ENCODE data around the gene NMT2.
A peak's percentile ranks its signal among the peaks of the same experiment; 100 is the strongest.

The NMT2 gene

GRCh38 chr10:15197276-15197675, 28.8 kb upstream of the NMT2 start:
- ATAC-seq (ENCODE audit: low read depth) = no peak
- H3K4me3 Mint-ChIP-seq = no peak overlapping the region
- no peaks in the 10 kb centered on the region for H3K9me3 Mint-ChIP-seq
- H3K27ac Mint-ChIP-seq = no peak overlapping the region
- DNase-seq (ENCODE audit: low spot score in 2 of 2) = no peak
- H3K36me3 Mint-ChIP-seq = no peaks in the 10 kb centered on the region
- no peaks in the 10 kb centered on the region for H3K4me1 Mint-ChIP-seq
- peaks cover 5% of the 10 kb centered on the region for H3K27me3 Mint-ChIP-seq

GRCh38 chr10:15196021-15196834, 27.7 kb upstream of the NMT2 start:
- Mint-ChIP-seq H3K27me3 (peaks cover 5% of the 10 kb centered on the region), H3K4me1 (no peaks in the 10 kb centered on the region), H3K9me3 (no peaks in the 10 kb centered on the region), H3K27ac (no peak overlapping the region), H3K4me3 (peak overlapping the region; percentile 64), H3K36me3 (no peaks in the 10 kb centered on the region)
- no peak for DNase-seq (ENCODE audit: low spot score in 2 of 2)
- peak; percentile 67 for ATAC-seq (ENCODE audit: low read depth)

- no peaks in the 10 kb centered on the region for H3K9me3 Mint-ChIP-seq
- H3K36me3 Mint-ChIP-seq = no peaks in the 10 kb centered on the region
- H3K27me3 Mint-ChIP-seq = peaks cover 3% of the 10 kb centered on the region
- DNase-seq (ENCODE audit: low spot score in 2 of 2) (peak in 1 of 2 donors; percentile 23), ATAC-seq (ENCODE audit: low read depth) (peak; percentile 99)
- no peak overlapping the region for H3K27ac Mint-ChIP-seq
- peak overlapping the region; percentile 30 for H3K4me3 Mint-ChIP-seq
- H3K4me1 Mint-ChIP-seq = peaks cover 14% of the 10 kb centered on the region
Observed at GRCh38 chr10:15189133-15189885, 20.8 kb upstream of the NMT2 start.

- peaks cover 14% of the 10 kb centered on the region for H3K4me1 Mint-ChIP-seq
- H3K36me3 Mint-ChIP-seq = no peaks in the 10 kb centered on the region
- peaks cover 3% of the 10 kb centered on the region for H3K27me3 Mint-ChIP-seq
- DNase-seq (ENCODE audit: low spot score in 2 of 2) = no peak
- no peaks in the 10 kb centered on the region for H3K9me3 Mint-ChIP-seq
- H3K4me3 Mint-ChIP-seq = no peak overlapping the region
- H3K27ac Mint-ChIP-seq = no peak overlapping the region
- no peak for ATAC-seq (ENCODE audit: low read depth)
Observed at GRCh38 chr10:15188603-15189002, 20.1 kb upstream of the NMT2 start.

GRCh38 chr10:15183689-15184481, 15.4 kb upstream of the NMT2 start:
- H3K27me3 Mint-ChIP-seq = peaks cover 3% of the 10 kb centered on the region
- DNase-seq (ENCODE audit: low spot score in 2 of 2) (no peak), ATAC-seq (ENCODE audit: low read depth) (no peak)
- peaks cover 5% of the 10 kb centered on the region for H3K4me1 Mint-ChIP-seq
- no peak overlapping the region for H3K27ac Mint-ChIP-seq
- H3K9me3 Mint-ChIP-seq = no peaks in the 10 kb centered on the region
- no peak overlapping the region for H3K4me3 Mint-ChIP-seq
- H3K36me3 Mint-ChIP-seq = no peaks in the 10 kb centered on the region

- H3K27ac Mint-ChIP-seq = no peak overlapping the region
- no peaks in the 10 kb centered on the region for H3K9me3 Mint-ChIP-seq
- DNase-seq (ENCODE audit: low spot score in 2 of 2) (no peak), ATAC-seq (ENCODE audit: low read depth) (no peak)
- H3K4me3 Mint-ChIP-seq = no peak overlapping the region
- H3K36me3 Mint-ChIP-seq = no peaks in the 10 kb centered on the region
- H3K27me3 Mint-ChIP-seq = peaks cover 3% of the 10 kb centered on the region
- peaks cover 5% of the 10 kb centered on the region for H3K4me1 Mint-ChIP-seq
Observed at GRCh38 chr10:15182540-15183207, 14.2 kb upstream of the NMT2 start.

- no peak for DNase-seq (ENCODE audit: low spot score in 2 of 2)
- Mint-ChIP-seq H3K36me3 (no peaks in the 10 kb centered on the region), H3K4me1 (peaks cover 5% of the 10 kb centered on the region), H3K4me3 (no peak overlapping the region), H3K9me3 (no peaks in the 10 kb centered on the region), H3K27ac (no peak overlapping the region), H3K27me3 (peaks cover 1% of the 10 kb centered on the region)
- no peak for ATAC-seq (ENCODE audit: low read depth)
Observed at GRCh38 chr10:15181576-15182156, 13.2 kb upstream of the NMT2 start.

- ATAC-seq (ENCODE audit: low read depth) = no peak
- no peak for DNase-seq (ENCODE audit: low spot score in 2 of 2)
- no peak overlapping the region for H3K27ac Mint-ChIP-seq
- H3K9me3 Mint-ChIP-seq = no peaks in the 10 kb centered on the region
- H3K27me3 Mint-ChIP-seq = peaks cover 1% of the 10 kb centered on the region
- no peaks in the 10 kb centered on the region for H3K36me3 Mint-ChIP-seq
- peaks cover 5% of the 10 kb centered on the region for H3K4me1 Mint-ChIP-seq
- H3K4me3 Mint-ChIP-seq = no peak overlapping the region
Observed at GRCh38 chr10:15180736-15181135, 12.2 kb upstream of the NMT2 start.

GRCh38 chr10:15176269-15176668, 7.8 kb upstream of the NMT2 start:
- ATAC-seq (ENCODE audit: low read depth) (no peak), DNase-seq (ENCODE audit: low spot score in 2 of 2) (no peak)
- Mint-ChIP-seq H3K4me1 (no peaks in the 10 kb centered on the region), H3K27ac (no peak overlapping the region), H3K4me3 (no peak overlapping the region), H3K36me3 (no peaks in the 10 kb centered on the region), H3K27me3 (peaks cover 8% of the 10 kb centered on the region), H3K9me3 (no peaks in the 10 kb centered on the region)

- no peak overlapping the region for H3K27ac Mint-ChIP-seq
- ATAC-seq (ENCODE audit: low read depth) (no peak), DNase-seq (ENCODE audit: low spot score in 2 of 2) (no peak)
- H3K4me1 Mint-ChIP-seq = no peaks in the 10 kb centered on the region
- peaks cover 7% of the 10 kb centered on the region for H3K27me3 Mint-ChIP-seq
- no peaks in the 10 kb centered on the region for H3K36me3 Mint-ChIP-seq
- H3K4me3 Mint-ChIP-seq = no peak overlapping the region
- no peaks in the 10 kb centered on the region for H3K9me3 Mint-ChIP-seq
Observed at GRCh38 chr10:15175587-15175986, 7.1 kb upstream of the NMT2 start.

GRCh38 chr10:15172306-15172840, 3.9 kb upstream of the NMT2 start:
- H3K9me3 Mint-ChIP-seq = no peaks in the 10 kb centered on the region
- peaks cover 6% of the 10 kb centered on the region for H3K27me3 Mint-ChIP-seq
- H3K36me3 Mint-ChIP-seq = no peaks in the 10 kb centered on the region
- peaks cover 3% of the 10 kb centered on the region for H3K4me1 Mint-ChIP-seq
- ATAC-seq (ENCODE audit: low read depth) = no peak
- DNase-seq (ENCODE audit: low spot score in 2 of 2) = no peak
- H3K4me3 Mint-ChIP-seq = no peak overlapping the region
- H3K27ac Mint-ChIP-seq = no peak overlapping the region

- ATAC-seq (ENCODE audit: low read depth) (no peak), DNase-seq (ENCODE audit: low spot score in 2 of 2) (no peak)
- Mint-ChIP-seq H3K36me3 (no peaks in the 10 kb centered on the region), H3K4me3 (peak overlapping the region; percentile 53), H3K9me3 (no peaks in the 10 kb centered on the region), H3K4me1 (peaks cover 4% of the 10 kb centered on the region), H3K27me3 (peaks cover 2% of the 10 kb centered on the region), H3K27ac (no peak overlapping the region)
Observed at GRCh38 chr10:15169555-15170401, 1.3 kb upstream of the NMT2 start.
